AG09319 (cell line): ENCODE data around the gene OR8B8.
"Not testable (repeated sequence)": the region's sequence is repeated elsewhere in the genome, so short reads cannot be mapped to it uniquely, and the experiment has no call there.

ENCODE experiments used
- DNase-seq: peaks from one replicate; pipeline ENCODE4 v3.0.0-alpha.2; 2010; ENCODE audit warnings: low read depth; ENCODE audit errors: extremely low read depth
- TF ChIP-seq, protein P1 (sequence below): IDR thresholded peaks from 2 replicates; pipeline ENCODE4 v1.5.1; 2011; ENCODE audit warnings: low read depth, mild to moderate bottlenecking, inconsistent platforms, low read length, moderate library complexity

OR8B8 gene

DNA sequence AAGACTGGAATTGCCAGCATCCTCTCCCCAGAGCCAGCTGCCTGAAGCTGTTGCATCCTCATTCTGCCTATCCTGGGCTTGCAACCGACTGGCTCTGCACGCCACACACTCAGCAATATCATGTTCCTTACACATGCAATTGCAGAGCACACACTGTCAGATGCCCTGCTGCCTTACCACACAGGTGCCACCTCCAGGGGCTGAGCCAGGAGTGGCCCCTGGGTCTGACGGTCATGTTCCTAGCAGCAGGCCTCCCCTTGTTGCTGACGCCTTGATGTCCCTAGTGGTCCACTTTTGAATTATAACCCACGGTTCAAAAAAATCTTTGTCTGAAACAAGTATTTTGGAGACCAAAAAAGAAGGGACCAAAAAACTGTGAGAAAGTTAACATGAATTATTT is 18.5 kb upstream of the OR8B8 start:
- TF ChIP-seq, protein P1, sequence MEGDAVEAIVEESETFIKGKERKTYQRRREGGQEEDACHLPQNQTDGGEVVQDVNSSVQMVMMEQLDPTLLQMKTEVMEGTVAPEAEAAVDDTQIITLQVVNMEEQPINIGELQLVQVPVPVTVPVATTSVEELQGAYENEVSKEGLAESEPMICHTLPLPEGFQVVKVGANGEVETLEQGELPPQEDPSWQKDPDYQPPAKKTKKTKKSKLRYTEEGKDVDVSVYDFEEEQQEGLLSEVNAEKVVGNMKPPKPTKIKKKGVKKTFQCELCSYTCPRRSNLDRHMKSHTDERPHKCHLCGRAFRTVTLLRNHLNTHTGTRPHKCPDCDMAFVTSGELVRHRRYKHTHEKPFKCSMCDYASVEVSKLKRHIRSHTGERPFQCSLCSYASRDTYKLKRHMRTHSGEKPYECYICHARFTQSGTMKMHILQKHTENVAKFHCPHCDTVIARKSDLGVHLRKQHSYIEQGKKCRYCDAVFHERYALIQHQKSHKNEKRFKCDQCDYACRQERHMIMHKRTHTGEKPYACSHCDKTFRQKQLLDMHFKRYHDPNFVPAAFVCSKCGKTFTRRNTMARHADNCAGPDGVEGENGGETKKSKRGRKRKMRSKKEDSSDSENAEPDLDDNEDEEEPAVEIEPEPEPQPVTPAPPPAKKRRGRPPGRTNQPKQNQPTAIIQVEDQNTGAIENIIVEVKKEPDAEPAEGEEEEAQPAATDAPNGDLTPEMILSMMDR: no peak
- DNase-seq: no peak

DNA sequence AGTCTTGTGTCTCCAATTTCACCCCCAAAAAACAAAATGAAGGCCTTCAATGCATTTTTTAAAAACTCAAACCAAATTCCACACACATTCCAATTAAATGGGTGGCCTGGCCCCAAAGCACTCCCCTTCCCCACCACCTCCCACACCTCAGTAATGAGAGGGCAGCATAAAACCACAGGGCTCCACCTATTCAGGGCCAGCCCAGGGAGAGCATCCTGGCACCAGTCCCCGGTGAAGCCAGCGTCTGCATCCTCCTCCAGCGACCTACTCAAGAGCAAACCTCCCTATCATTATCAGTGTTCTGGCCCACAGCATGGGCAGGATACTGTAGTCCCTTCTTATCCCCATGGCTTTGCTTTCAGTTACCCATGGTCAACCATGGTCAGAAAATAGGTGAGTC is 17.8 kb upstream of the OR8B8 start:
- DNase-seq: no peak
- TF ChIP-seq, protein P1: no peak

DNA sequence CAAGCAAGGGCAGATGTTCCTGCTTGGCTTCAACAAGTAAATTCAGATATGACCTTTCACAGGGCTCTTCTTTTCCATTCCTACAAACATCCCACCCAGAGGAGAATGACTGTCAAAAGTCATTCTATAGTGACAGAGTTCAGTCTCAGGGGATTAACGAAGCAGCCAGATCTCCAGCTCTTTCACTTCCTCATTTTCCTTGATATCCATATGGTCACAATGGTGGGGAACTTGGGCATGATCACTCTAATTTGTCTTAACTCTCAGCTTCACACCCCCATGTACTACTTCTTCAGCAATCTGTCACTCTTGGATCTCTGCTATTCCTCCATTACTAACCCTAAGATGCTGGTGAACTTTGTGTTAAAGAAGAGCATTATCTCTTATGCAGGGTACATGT is 15.0 kb upstream of the OR8B8 start:
- TF ChIP-seq, protein P1: no peak
- no peak for DNase-seq

DNA sequence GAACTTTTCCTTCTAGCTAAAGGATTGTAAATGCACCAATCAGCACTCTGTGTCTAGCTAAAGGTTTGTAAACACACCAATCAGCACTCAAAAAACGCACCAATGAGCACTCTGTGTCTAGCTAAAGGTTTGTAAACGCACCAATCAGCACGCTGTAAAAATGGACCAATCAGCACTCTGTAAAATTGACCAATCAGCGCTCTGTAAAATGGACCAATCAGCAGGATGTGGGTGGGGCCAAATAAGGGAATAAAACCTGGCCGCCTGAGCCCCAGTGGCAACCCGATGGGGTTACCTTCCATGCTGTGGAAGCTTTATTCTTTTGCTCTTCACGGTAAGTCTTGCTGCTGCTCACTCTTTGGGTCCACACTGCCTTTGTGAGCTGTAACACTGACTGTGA is 13.9 kb upstream of the OR8B8 start:
- DNase-seq: not testable (repeated sequence)

DNA sequence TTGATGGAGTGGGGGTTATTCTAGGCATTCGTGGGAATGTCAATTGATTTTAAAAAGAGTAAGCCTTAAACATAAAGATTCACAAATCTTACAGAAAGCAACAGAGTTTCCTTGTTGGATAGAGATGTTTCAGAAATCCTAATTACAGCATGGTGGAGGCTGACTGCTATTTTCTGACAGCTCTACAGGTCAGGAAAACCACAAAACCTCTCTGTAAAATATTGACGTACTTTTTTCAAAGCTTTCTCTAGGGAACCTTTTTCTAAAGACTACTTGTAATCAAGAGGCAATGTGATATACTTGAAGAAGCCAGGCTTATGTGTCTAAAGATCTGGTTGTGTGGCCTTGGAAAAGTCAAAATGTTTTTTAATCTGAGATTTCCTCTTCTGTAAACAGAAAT is 9.1 kb upstream of the OR8B8 start:
- TF ChIP-seq, protein P1: no peak

DNA sequence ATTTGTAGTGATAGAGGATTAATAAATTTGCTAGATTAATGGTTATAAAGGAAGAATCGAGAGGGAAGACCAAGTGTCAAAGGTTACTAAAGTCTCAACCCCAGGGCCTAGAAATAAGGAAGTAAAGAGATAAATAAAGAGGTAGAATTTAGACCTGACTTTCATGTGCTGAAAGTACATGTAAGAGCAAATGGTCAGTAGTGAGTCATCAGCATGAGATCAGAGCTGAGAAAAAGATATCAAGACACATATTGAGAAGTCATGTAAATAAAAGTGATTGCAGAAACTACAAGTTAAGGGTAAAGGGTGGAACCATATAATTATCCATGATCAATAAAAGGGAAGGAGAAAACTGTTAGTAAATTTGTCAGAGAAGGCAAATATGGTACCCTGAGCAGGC is 1.4 kb upstream of the OR8B8 start:
- TF ChIP-seq, protein P1: no peak
- no peak for DNase-seq

More for the DNA sequence above, 9.1 kb upstream of the OR8B8 start:
- DNase-seq: no peak

DNA sequence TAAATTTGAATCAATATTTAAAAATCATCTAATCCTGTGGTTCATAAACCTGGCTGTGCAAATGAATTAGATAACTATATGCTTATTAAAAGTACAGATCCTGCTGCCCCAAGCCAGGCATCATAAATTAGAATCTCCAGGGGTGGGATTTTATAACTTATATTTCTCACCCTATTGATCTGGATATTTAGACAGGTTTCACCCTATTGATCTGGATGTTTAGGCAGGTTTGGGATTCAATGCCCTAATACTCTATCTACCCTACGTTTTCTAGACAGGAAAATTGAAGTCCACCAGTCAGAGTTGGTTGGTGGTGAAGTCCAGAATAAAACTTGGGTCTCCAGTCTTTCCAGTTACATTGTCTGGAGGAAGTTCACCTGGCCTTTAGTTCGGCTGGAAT is 2.6 kb downstream of the OR8B8 start:
- DNase-seq: no peak
- TF ChIP-seq, protein P1: no peak

DNA sequence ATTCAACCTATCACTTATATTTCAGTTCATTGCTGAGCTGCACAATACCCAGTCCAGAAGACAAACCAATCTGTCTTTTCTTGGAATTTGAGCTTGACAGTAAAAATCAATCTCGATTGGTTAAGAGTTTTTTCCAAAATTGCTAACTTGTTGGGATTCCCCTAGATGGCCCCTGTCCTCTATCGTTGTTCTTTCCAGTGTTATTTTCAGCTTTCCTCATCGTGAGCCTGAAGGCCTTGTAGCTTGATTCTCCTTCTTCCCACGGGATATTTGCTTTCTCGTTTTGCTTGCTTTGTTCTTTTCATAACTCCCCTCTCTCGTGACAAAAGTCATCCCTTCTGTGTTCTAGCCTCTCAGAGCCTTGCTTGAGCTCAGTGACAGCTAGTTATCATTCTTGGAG is 3.1 kb downstream of the OR8B8 start:
- TF ChIP-seq, protein P1: no peak
- no peak for DNase-seq
